Esophagus muscularis mucosa (tissue), 4 donors: ENCODE measurements around the gene GPR173. TPM values are rescaled to one million over a fixed set of nuclear protein-coding genes. Genes with fewer than 3 reads are reported as not detected.

Experiments
- DNase-seq: peaks from one replicate; pipeline ENCODE4 v3.0.0-alpha.2; 2017; ENCODE audit errors: extremely low spot score
- H3K27ac ChIP-seq, 4 donors: fragments of 200-600 bp; sonication (generic); replicated peaks in 1 of 4; 1 replicate in 3 of 4; 2 replicates in 1 of 4; pipeline ENCODE4 v1.5.1; 2016 to 2019; ENCODE audit warnings: mild to moderate bottlenecking in 1 of 4
- H3K27me3 ChIP-seq, 4 donors: fragments of 200-600 bp; sonication (generic); one replicate each; pipeline versions ENCODE4 v1.5.1 to v1.6.0; 2016 to 2019
- H3K36me3 ChIP-seq, 4 donors: fragments of 200-600 bp; sonication (generic); one replicate each; pipeline ENCODE4 v1.5.1; 2016 to 2019
- H3K4me1 ChIP-seq, 4 donors: fragments of 200-600 bp; sonication (generic); one replicate each; pipeline ENCODE4 v1.5.1; 2016 to 2019
- H3K4me3 ChIP-seq, 4 donors: fragments of 200-600 bp; sonication (generic); 1 replicate in 2 of 4; 2 replicates in 2 of 4; pipeline ENCODE4 v1.5.1; 2016 to 2019; ENCODE audit warnings: mild to moderate bottlenecking in 4 of 4, moderate library complexity in 1 of 4
- H3K9me3 ChIP-seq, 4 donors: fragments of 200-600 bp; sonication (generic); 1 replicate in 3 of 4; 2 replicates in 1 of 4; pipeline ENCODE4 v1.5.1; 2016 to 2019
- CTCF ChIP-seq, 3 experiments: fragments of 200-600 bp in 2 of 3; fragments of 450-650 bp in 1 of 3; sonication (generic) in 2 of 3; IDR thresholded peaks; one replicate each; pipeline ENCODE4 v1.5.1; 2017 to 2019; ENCODE audit warnings: antibody characterized with exemption in 3 of 3, mild to moderate bottlenecking in 2 of 3, moderate library complexity in 1 of 3
- EP300 ChIP-seq: sonication (generic); formaldehyde crosslinking; IDR thresholded peaks from one replicate; pipeline ENCODE4 v1.6.1; 2017; ENCODE audit warnings: antibody characterized with exemption
- POLR2A ChIP-seq: fragments of 450-650 bp; IDR thresholded peaks from one replicate; pipeline ENCODE4 v1.6.1; 2017; ENCODE audit warnings: antibody characterized with exemption, moderate library complexity, mild to moderate bottlenecking, low read depth
- POLR2AphosphoS5 ChIP-seq, 2 donors: sonication (generic); formaldehyde crosslinking; IDR thresholded peaks; one replicate each; pipeline ENCODE4 v1.6.1; 2017; ENCODE audit warnings: antibody characterized with exemption in 2 of 2
- WGBS: methylation state at CpG from one replicate; pipeline ENCODE4 v1.1.5; 2018; 5-methylcytosine and 5-hydroxymethylcytosine counted together
- intact Hi-C: fragments of 100-400 bp; cut with DNase I; formaldehyde crosslinking; loops from one replicate; pipeline ENCODE4 v1.15.1; 2023
- total RNA-seq, 4 donors: library from RNA; depleted of rRNA; stranded (reverse); fragments of >200 nt; gene quantifications; one replicate each; pipeline versions ENCODE4 v1.1.0 to v1.2.1, GENCODE V29; 2016

GPR173 gene
- total RNA-seq, 4 donors from 2014 or later = 0.83 to 2.8 (median 0.90) TPM

- Histone ChIP-seq H3K36me3 (peaks cover 6 to 24% (median 22%) of the 10 kb centered on the region in 4 donors), H3K27ac (peak within 1 kb of the TSS; percentile 93 to 97 (median 94)), H3K9me3 (no peaks in the 10 kb centered on the region), H3K27me3 (no peaks in the 10 kb centered on the region), H3K4me3 (peak within 1 kb of the TSS; percentile 77 to 86 (median 81)), H3K4me1 (peaks cover 2 to 37% (median 29%) of the 10 kb centered on the region in 4 donors)
- TF ChIP-seq CTCF (IDR thresholded peaks at IDR 0.05) (peak in 1 of 3 experiments; percentile 10), POLR2AphosphoS5 (IDR thresholded peaks at IDR 0.05) (peak; percentile 99 to 100), POLR2A (peak; percentile 97), EP300 (no peak)
- WGBS = 55% methylated on average over 47 of the region's 86 CpGs
- intact Hi-C loops = no loop called here
- peak; percentile 98 for DNase-seq
These were observed 33.6 kb downstream of the GPR173 start, which contains the start of gene TSPYL2 for GRCh38 chrX:53081925-53082772. TSS of gene TSPYL2 (plus strand) at chrX:53082367. CDS start at chrX:53082499, 132 bp downstream.

GRCh38 chrX:53082773-53083616 is 34.4 kb downstream of the GPR173 start:
- Histone ChIP-seq H3K27me3 (no peaks in the 10 kb centered on the region), H3K27ac (peak overlapping the region; percentile 93 to 97 (median 94)), H3K36me3 (peaks cover 6 to 24% (median 22%) of the 10 kb centered on the region in 4 donors), H3K4me3 (peak overlapping the region; percentile 77 to 86 (median 81)), H3K4me1 (peaks cover 7 to 46% (median 38%) of the 10 kb centered on the region in 4 donors), H3K9me3 (no peaks in the 10 kb centered on the region)
- intact Hi-C loops = no loop called here
- DNase-seq = no peak
- no peak for TF ChIP-seq POLR2AphosphoS5 (IDR thresholded peaks at IDR 0.05)
- no peak for TF ChIP-seq CTCF (IDR thresholded peaks at IDR 0.05)
- no peak for TF ChIP-seq POLR2A
- no peak for TF ChIP-seq EP300
- 39% methylated on average over 22 of the region's 31 CpGs for WGBS

DNA sequence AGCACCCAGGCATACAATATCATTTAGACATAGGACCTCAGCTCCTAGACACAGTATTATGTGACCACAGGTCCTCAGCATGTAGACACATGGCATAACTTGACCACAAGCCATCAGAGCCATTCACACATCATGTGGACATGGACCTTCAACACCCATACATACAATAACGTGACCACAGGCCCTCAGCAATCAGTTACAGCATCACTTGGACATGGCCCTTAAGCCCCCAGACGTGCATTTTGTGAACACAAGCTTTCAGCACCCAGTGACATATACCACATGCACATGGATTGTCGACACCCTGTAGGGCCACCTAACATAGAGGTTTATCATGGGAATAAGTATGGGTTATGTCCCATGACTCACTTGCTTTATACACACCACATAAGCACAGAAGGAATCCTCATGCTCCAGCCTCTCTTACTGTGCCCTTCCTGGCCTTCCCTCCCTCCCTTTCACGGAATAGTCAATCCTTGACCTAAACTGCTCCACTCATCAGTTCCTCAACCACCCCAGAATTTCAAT is 35.5 kb downstream of the GPR173 start:
- Histone ChIP-seq H3K27me3 (no peaks in the 10 kb centered on the region), H3K27ac (peak overlapping the region; percentile 93 to 97 (median 94)), H3K9me3 (no peaks in the 10 kb centered on the region), H3K4me1 (peaks cover 7 to 53% (median 43%) of the 10 kb centered on the region in 4 donors), H3K4me3 (peak overlapping the region; percentile 77 to 86 (median 81)), H3K36me3 (peaks cover 6 to 24% (median 22%) of the 10 kb centered on the region in 4 donors)
- no peak for DNase-seq
- intact Hi-C loops = no loop called here
- TF ChIP-seq POLR2AphosphoS5 (IDR thresholded peaks at IDR 0.05) (peak in 1 of 2 donors; percentile 43), CTCF (IDR thresholded peaks at IDR 0.05) (no peak), EP300 (no peak), POLR2A (no peak)
- 47% methylated on average over 4 of the region's 4 CpGs for WGBS

- H3K36me3 ChIP-seq = peaks cover 6 to 24% (median 22%) of the 10 kb centered on the region in 4 donors
- H3K27ac ChIP-seq = peak overlapping the region; percentile 93 to 97 (median 94)
- DNase-seq = no peak
- peaks cover 7 to 60% (median 43%) of the 10 kb centered on the region in 4 donors for H3K4me1 ChIP-seq
- H3K27me3 ChIP-seq = no peaks in the 10 kb centered on the region
- TF ChIP-seq EP300 = no peak
- TF ChIP-seq CTCF (IDR thresholded peaks at IDR 0.05) = no peak
- H3K4me3 ChIP-seq = peak overlapping the region; percentile 77 to 86 (median 81)
- 72% methylated on average over 9 of the region's 9 CpGs for WGBS
- no peaks in the 10 kb centered on the region for H3K9me3 ChIP-seq
- intact Hi-C loops = no loop called here
These were observed 36.3 kb downstream of the GPR173 start for GRCh38 chrX:53084863-53085262.
